Testis (tissue), 3 donors: ENCODE measurements around the gene GPATCH2. TPM values are rescaled to one million over a fixed set of nuclear protein-coding genes. Genes with fewer than 3 reads are reported as not detected.
A peak's percentile ranks its signal among the peaks of the same experiment; 100 is the strongest.
"Not testable (repeated sequence)": the region's sequence is repeated elsewhere in the genome, so short reads cannot be mapped to it uniquely, and the experiment has no call there.

Experiments
- DNase-seq: peaks from one replicate; pipeline ENCODE4 v3.0.0-alpha.2; 2019
- H3K27ac ChIP-seq, 2 donors: fragments of 200-600 bp; sonication (generic); one replicate each; pipeline ENCODE4 v1.5.1; 2019
- H3K27me3 ChIP-seq: fragments of 200-600 bp; sonication (generic); one replicate; pipeline ENCODE4 v1.5.1; 2019
- H3K36me3 ChIP-seq: fragments of 200-600 bp; sonication (generic); one replicate; pipeline ENCODE4 v1.5.1; 2017; ENCODE audit warnings: low read depth; ENCODE audit errors: missing control alignments
- H3K4me1 ChIP-seq: fragments of 200-600 bp; sonication (generic); one replicate; pipeline ENCODE4 v1.5.1; 2019
- H3K4me3 ChIP-seq, 2 donors: fragments of 200-600 bp; sonication (generic); one replicate each; pipeline ENCODE4 v1.5.1; 2017 to 2019
- H3K9me3 ChIP-seq: fragments of 200-600 bp; sonication (generic); one replicate; pipeline ENCODE4 v1.5.1; 2017
- POLR2A ChIP-seq: fragments of 450-650 bp; IDR thresholded peaks from one replicate; pipeline ENCODE4 v1.6.1; 2017; ENCODE audit warnings: antibody characterized with exemption, mild to moderate bottlenecking, moderate library complexity
- WGBS, 2 donors: methylation state at CpG; one replicate each; pipeline ENCODE4 v1.1.5; 2018; 5-methylcytosine and 5-hydroxymethylcytosine counted together
- intact Hi-C: fragments of 100-400 bp; cut with DNase I; formaldehyde crosslinking; loops from one replicate; pipeline ENCODE4 v1.15.1; 2023; ENCODE audit warnings: low total_unique reads
- polyA plus RNA-seq: library from polyadenylated mRNA; stranded (reverse); fragments of 350-450 nt; fragmentation: Illumina TruSeq; extraction: RNeasy Lipid Tissue Mini Kit (QIAGEN cat#74804); gene quantifications from one replicate; pipeline ENCODE4 v1.2.3, GENCODE V29; 2014; ENCODE audit warnings: low read depth, low replicate concordance; ENCODE audit not compliant: insufficient read depth
- total RNA-seq, 2 donors: library from RNA; depleted of rRNA; stranded (reverse); fragments of >200 nt; gene quantifications; one replicate each; pipeline ENCODE4 v1.2.3, GENCODE V29; 2016
- TF ChIP-seq, protein P1 (sequence below), 3 experiments: fragments of 450-650 bp in 2 of 3; fragments of 200-600 bp in 1 of 3; sonication (generic) in 1 of 3; IDR thresholded peaks; one replicate each; pipeline ENCODE4 v1.5.1; 2016 to 2019; ENCODE audit warnings: antibody characterized with exemption in 3 of 3, mild to moderate bottlenecking in 2 of 3, moderate library complexity in 1 of 3

The GPATCH2 gene
- total and polyA plus RNA-seq, 3 donors from 2014 or later = 14.1 to 31.0 (median 20.6) TPM

DNA sequence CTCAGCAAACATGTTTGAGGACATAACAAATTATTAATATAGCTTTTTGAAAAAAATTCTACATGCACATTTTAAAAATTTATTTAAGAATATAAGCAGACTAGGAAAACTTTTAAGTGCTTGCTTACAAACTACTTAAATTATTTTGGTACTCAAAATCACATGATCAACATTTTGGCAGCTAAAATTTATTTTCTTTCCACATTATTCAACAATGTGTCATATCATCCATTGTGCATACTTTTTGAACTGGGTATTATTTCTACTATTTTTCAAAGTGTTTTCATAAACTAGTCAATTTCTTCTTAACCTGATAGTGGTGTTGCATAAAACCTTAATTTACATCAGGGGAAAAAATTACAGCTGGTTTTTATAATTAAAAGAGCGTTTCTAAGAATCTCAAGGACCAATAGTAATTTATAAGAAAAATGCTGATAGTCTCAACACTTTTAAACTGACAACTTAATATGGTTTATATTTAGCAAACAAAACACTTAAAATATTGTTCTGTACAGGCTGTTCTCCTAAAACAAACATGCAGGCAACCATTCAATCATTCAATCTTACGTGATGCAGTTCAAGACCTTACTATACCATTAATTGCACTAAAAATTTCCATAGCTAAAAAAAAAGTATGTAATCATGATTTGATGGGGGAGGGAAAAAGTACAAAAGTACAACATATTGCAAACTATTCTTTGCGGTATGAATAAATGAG, 105.0 kb downstream of the GPATCH2 start:
- Histone ChIP-seq H3K9me3 (no peaks in the 10 kb centered on the region), H3K4me1 (no peaks in the 10 kb centered on the region), H3K27ac (no peak overlapping the region), H3K36me3 (no peaks in the 10 kb centered on the region), H3K4me3 (no peak overlapping the region), H3K27me3 (no peaks in the 10 kb centered on the region)
- TF ChIP-seq, protein P1, sequence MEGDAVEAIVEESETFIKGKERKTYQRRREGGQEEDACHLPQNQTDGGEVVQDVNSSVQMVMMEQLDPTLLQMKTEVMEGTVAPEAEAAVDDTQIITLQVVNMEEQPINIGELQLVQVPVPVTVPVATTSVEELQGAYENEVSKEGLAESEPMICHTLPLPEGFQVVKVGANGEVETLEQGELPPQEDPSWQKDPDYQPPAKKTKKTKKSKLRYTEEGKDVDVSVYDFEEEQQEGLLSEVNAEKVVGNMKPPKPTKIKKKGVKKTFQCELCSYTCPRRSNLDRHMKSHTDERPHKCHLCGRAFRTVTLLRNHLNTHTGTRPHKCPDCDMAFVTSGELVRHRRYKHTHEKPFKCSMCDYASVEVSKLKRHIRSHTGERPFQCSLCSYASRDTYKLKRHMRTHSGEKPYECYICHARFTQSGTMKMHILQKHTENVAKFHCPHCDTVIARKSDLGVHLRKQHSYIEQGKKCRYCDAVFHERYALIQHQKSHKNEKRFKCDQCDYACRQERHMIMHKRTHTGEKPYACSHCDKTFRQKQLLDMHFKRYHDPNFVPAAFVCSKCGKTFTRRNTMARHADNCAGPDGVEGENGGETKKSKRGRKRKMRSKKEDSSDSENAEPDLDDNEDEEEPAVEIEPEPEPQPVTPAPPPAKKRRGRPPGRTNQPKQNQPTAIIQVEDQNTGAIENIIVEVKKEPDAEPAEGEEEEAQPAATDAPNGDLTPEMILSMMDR (IDR thresholded peaks at IDR 0.05) = no peak
- no peak for TF ChIP-seq POLR2A
- intact Hi-C loops = no loop called here
- DNase-seq = no peak
- WGBS, 2 donors = 63 to 66% methylated on average over 3 of the region's 3 CpGs

DNA sequence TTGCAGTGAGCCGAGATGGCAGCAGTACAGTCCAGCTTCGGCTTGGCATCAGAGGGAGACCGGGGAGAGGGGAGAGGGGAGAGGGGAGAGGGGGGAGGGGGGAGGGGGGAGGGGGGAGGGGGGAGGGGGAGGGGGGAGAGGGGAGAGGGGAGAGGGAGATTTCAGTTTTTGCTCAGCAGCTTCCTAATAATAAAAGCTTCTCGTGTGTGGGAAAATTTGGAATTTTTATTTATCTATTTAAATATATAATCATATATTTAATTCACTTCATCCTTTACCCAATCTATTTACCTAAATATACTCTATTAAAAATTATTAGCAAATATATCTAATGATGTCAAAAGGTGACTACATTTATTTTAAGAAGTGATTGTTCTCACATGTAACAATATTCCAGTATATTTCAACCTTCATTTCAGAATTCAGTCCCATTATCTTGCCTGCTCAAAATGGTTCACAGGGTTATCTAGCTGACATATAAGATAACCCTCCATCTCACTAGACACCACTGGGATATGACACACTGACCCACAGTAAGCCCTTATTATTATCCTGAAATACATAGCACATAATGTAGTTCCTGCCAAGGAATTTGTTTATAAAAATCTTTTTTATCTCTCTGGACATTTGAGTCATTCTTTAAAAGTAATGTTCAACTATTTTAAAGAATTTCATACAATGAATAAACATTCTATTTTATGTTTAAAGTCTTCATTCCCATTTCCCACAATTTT, 105.9 kb downstream of the GPATCH2 start:
- no peak for DNase-seq
- H3K36me3 ChIP-seq = no peaks in the 10 kb centered on the region
- H3K4me3 ChIP-seq = no peak overlapping the region
- no peak for TF ChIP-seq POLR2A
- TF ChIP-seq, protein P1 (IDR thresholded peaks at IDR 0.05) = no peak
- WGBS, 2 donors = 77 to 89% methylated on average over 3 to 4 of the region's 4 CpGs
- H3K27ac ChIP-seq = no peak overlapping the region
- no peaks in the 10 kb centered on the region for H3K9me3 ChIP-seq
- no peaks in the 10 kb centered on the region for H3K27me3 ChIP-seq
- H3K4me1 ChIP-seq = no peaks in the 10 kb centered on the region
- intact Hi-C loops = no loop called here

DNA sequence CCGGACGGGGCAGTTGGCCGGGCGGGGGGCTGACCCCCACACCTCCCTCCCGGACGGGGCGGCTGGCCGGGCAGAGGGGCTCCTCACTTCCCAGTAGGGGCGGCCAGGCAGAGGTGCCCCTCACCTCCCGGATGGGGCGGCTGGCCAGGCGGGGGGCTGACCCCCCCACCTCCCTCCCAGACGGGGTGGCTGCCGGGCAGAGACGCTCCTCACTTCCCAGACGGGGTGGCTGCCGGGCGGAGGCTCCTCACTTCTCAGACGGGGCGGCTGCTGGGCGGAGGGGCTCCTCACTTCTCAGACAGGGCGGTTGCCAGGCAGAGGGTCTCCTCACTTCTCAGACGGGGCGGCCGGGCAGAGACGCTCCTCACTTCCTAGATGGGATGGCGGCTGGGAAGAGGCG, 107.0 kb downstream of the GPATCH2 start:
- H3K27me3 ChIP-seq, H3K4me1 ChIP-seq, intact Hi-C loops, DNase-seq, H3K9me3 ChIP-seq, H3K36me3 ChIP-seq, H3K27ac ChIP-seq: not testable (repeated sequence)
- peak overlapping the region; percentile 10 to 41 for H3K4me3 ChIP-seq
- 80% methylated on average over 17 of the region's 28 CpGs; no CpG with 5 or more reads in 1 of the 2 donors for WGBS, 2 donors

DNA sequence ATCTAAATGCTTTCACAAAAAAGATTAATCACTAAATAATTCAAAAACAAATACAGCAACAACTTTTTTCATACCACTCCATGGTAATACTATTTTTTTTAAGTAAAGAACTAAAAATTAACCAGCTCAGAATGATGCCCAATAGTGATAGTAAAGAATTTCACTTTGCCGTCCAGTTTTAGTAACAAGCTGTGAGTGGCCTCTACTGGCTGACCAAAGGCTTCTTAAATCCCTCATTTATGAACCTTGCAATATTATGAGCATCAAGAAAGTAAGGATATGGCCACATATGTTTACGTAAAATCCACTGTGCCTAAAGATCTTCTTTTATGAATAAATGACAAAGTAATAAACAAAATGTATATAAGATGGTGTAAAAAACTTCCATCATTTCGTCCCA, 108.6 kb downstream of the GPATCH2 start:
- H3K27ac ChIP-seq = no peak overlapping the region
- H3K4me3 ChIP-seq = no peak overlapping the region
- H3K4me1 ChIP-seq = no peaks in the 10 kb centered on the region
- 90 to 93% methylated on average over 3 of the region's 3 CpGs for WGBS, 2 donors
- H3K36me3 ChIP-seq = no peaks in the 10 kb centered on the region
- DNase-seq = no peak
- H3K9me3 ChIP-seq = no peaks in the 10 kb centered on the region
- no peak for TF ChIP-seq POLR2A
- TF ChIP-seq, protein P1 (IDR thresholded peaks at IDR 0.05) = no peak
- H3K27me3 ChIP-seq = no peaks in the 10 kb centered on the region
- intact Hi-C loops = no loop called here

DNA sequence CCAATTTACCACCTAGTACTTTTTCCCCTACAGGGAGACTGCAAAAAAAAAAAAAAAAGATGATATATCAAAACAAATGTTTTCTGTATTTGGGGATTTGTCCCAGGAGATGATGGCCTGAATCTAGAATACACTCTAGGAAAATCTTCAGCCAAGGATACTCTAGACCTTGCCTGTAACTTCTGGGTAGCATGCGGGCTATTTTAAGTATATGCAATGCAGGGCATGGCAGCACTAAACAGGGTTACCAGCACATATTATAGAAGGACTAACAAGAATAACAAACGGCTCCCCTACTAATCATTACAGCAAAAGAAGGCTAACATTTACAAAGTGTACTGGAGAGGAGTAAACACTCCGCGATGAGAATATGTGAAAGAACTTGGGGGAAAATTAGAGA, 109.6 kb downstream of the GPATCH2 start:
- intact Hi-C loops = no loop called here
- Histone ChIP-seq H3K27ac (no peak overlapping the region), H3K36me3 (no peaks in the 10 kb centered on the region), H3K27me3 (no peaks in the 10 kb centered on the region), H3K4me1 (no peaks in the 10 kb centered on the region), H3K4me3 (no peak overlapping the region), H3K9me3 (no peaks in the 10 kb centered on the region)
- no peak for DNase-seq
- 90 to 93% methylated on average over 4 of the region's 4 CpGs for WGBS, 2 donors
- no peak for TF ChIP-seq POLR2A
- TF ChIP-seq, protein P1 (IDR thresholded peaks at IDR 0.05) = no peak
